ENCODE data around the gene KCNAB2. TPM values are rescaled to one million over a fixed set of nuclear protein-coding genes. Genes with fewer than 3 reads are reported as not detected.

KCNAB2 gene
- polyA plus RNA-seq, 3 donors = 11.5 to 178 (median 22.7) TPM

- Histone ChIP-seq H3K27ac (ENCODE audit: low read depth in 1 of 2, low read length in 2 of 2) (no peak overlapping the region), H3K4me2 (replicated peaks; ENCODE audit: extremely low read depth, low read length, poor library complexity, severe bottlenecking) (no peak overlapping the region), H2AFZ (ENCODE audit: insufficient read depth, low read depth, low read length, poor library complexity, severe bottlenecking) (no peak overlapping the region), H3K4me1 (ENCODE audit: control insufficient read depth in 1 of 2, insufficient read depth in 2 of 2, low read length in 2 of 2) (peaks cover 6 to 8% of the 10 kb centered on the region in 2 donors), H3K4me3 (replicated peaks in 1 of 3; ENCODE audit: low read depth in 2 of 3, low read length in 3 of 3) (no peak overlapping the region), H3K9ac (ENCODE audit: insufficient read depth, low read length, poor library complexity, severe bottlenecking) (no peak overlapping the region), H3K36me3 (replicated peaks in 1 of 2; ENCODE audit: control insufficient read depth in 1 of 2, insufficient read depth in 2 of 2, low read length in 2 of 2) (no peaks in the 10 kb centered on the region), H3K27me3 (ENCODE audit: control insufficient read depth in 2 of 2, insufficient read depth in 2 of 2, low read length in 2 of 2) (no peaks in the 10 kb centered on the region), H3K79me2 (ENCODE audit: insufficient read depth, low read length) (no peaks in the 10 kb centered on the region), H3K9me3 (replicated peaks in 1 of 2; ENCODE audit: control insufficient read depth in 1 of 2, insufficient read depth in 1 of 2, low read length in 2 of 2) (no peaks in the 10 kb centered on the region), H4K20me1 (ENCODE audit: insufficient read depth, low read length) (no peaks in the 10 kb centered on the region)
- Mint-ChIP-seq H3K27me3 (ENCODE audit: low read depth in 3 of 3) (peaks cover 3 to 10% (median 4%) of the 10 kb centered on the region in 3 donors), H3K27ac (no peak overlapping the region), H3K4me3 (no peak overlapping the region), H3K9me3 (peaks cover 0 to 12% (median 7%) of the 10 kb centered on the region in 7 donors), H3K36me3 (no peaks in the 10 kb centered on the region), H3K4me1 (peaks cover 12% of the 10 kb centered on the region)
- no peak for DNase-seq
- 96% methylated on average over 17 of the region's 18 CpGs for WGBS (ENCODE audit: insufficient coverage)
- TF ChIP-seq, protein P1, sequence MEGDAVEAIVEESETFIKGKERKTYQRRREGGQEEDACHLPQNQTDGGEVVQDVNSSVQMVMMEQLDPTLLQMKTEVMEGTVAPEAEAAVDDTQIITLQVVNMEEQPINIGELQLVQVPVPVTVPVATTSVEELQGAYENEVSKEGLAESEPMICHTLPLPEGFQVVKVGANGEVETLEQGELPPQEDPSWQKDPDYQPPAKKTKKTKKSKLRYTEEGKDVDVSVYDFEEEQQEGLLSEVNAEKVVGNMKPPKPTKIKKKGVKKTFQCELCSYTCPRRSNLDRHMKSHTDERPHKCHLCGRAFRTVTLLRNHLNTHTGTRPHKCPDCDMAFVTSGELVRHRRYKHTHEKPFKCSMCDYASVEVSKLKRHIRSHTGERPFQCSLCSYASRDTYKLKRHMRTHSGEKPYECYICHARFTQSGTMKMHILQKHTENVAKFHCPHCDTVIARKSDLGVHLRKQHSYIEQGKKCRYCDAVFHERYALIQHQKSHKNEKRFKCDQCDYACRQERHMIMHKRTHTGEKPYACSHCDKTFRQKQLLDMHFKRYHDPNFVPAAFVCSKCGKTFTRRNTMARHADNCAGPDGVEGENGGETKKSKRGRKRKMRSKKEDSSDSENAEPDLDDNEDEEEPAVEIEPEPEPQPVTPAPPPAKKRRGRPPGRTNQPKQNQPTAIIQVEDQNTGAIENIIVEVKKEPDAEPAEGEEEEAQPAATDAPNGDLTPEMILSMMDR (IDR thresholded peaks at IDR 0.05) = no peak
- intact Hi-C loops (cut with micrococcal nuclease) = no loop called here
Measured at GRCh38 chr1:6121021-6121421, 75.3 kb downstream of the KCNAB2 start.

DNA sequence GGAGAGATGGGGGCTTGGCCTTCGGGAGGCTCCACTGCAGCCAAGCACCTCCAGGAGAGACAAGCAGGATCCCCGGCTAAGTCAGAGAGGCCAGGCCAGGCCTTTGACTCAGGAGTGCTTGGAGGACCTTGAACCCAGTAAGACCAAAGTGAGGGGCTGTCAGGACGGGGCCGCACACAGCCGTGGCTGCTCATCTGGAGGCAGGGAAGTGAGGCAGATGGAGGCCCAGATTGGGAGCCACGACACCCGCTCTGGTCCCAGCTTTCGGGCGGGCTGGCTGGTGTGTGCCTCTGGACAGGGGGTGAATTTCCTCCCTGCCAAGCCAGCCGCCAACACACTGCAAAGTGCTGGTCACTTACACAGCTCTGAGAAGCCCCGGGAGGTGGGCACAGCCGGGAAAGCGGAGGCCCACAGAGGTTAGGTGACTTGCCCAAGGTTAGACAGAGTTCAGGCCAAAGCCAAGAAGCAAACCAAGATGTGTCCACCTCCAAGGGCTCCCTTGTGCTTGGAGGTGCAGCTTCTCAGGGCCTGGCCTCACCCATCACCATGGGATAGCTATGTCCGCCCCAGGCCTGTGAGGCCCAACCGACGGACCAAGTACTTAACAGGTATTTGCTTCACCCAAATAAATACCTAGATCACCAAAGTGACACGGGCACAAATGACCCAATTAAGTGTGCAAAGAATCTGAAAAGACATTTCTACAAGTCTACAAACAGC is 76.1 kb downstream of the KCNAB2 start:
- Mint-ChIP-seq H3K27ac (no peak overlapping the region), H3K36me3 (no peaks in the 10 kb centered on the region), H3K4me1 (peaks cover 13% of the 10 kb centered on the region), H3K27me3 (ENCODE audit: low read depth in 3 of 3) (peaks cover 7 to 13% (median 8%) of the 10 kb centered on the region in 3 donors), H3K9me3 (peaks cover 0 to 10% (median 4%) of the 10 kb centered on the region in 7 donors), H3K4me3 (no peak overlapping the region)
- Histone ChIP-seq H3K9ac (ENCODE audit: insufficient read depth, low read length, poor library complexity, severe bottlenecking) (no peak overlapping the region), H3K4me2 (replicated peaks; ENCODE audit: extremely low read depth, low read length, poor library complexity, severe bottlenecking) (no peak overlapping the region), H3K4me1 (ENCODE audit: control insufficient read depth in 1 of 2, insufficient read depth in 2 of 2, low read length in 2 of 2) (peaks cover 6 to 10% of the 10 kb centered on the region in 2 donors), H3K27me3 (ENCODE audit: control insufficient read depth in 2 of 2, insufficient read depth in 2 of 2, low read length in 2 of 2) (no peaks in the 10 kb centered on the region), H3K79me2 (ENCODE audit: insufficient read depth, low read length) (no peaks in the 10 kb centered on the region), H2AFZ (ENCODE audit: insufficient read depth, low read depth, low read length, poor library complexity, severe bottlenecking) (no peak overlapping the region), H3K27ac (ENCODE audit: low read depth in 1 of 2, low read length in 2 of 2) (no peak overlapping the region), H3K9me3 (replicated peaks in 1 of 2; ENCODE audit: control insufficient read depth in 1 of 2, insufficient read depth in 1 of 2, low read length in 2 of 2) (no peaks in the 10 kb centered on the region), H3K4me3 (replicated peaks in 1 of 3; ENCODE audit: low read depth in 2 of 3, low read length in 3 of 3) (no peak overlapping the region), H4K20me1 (ENCODE audit: insufficient read depth, low read length) (no peaks in the 10 kb centered on the region), H3K36me3 (replicated peaks in 1 of 2; ENCODE audit: control insufficient read depth in 1 of 2, insufficient read depth in 2 of 2, low read length in 2 of 2) (no peaks in the 10 kb centered on the region)
- 96% methylated on average over 16 of the region's 17 CpGs for WGBS (ENCODE audit: insufficient coverage)
- TF ChIP-seq, protein P1 (IDR thresholded peaks at IDR 0.05) = no peak
- DNase-seq = no peak
- intact Hi-C loops (cut with micrococcal nuclease) = no loop called here
